SK-N-SH (cell line): ENCODE results near the gene NOD1. TPM values are rescaled to one million over a fixed set of nuclear protein-coding genes. Genes with fewer than 3 reads are reported as not detected.

ENCODE experiments used
- CTCF ChIA-PET: fragments of 300-600, 350-600 bp; formaldehyde crosslinking; extraction: SDS; loops from one replicate; lab custom pipeline; 2021; lab: Yijun Ruan, JAX
- POLR2A ChIA-PET: fragments of 350-600 bp; sonication (Branson Sonifier 250); formaldehyde crosslinking; extraction: SDS; loops from one replicate; lab custom pipeline; 2020; ENCODE audit warnings: antibody characterized with exemption, inconsistent platforms; lab: Yijun Ruan, JAX
- DNase-seq: peaks from one replicate; pipeline ENCODE4 v3.0.0; 2012
- H2AFZ ChIP-seq: fragments of 200-600 bp; sonication (generic); 2 replicates; pipeline ENCODE4 v1.8.1; 2016; ENCODE audit warnings: antibody characterized with exemption, mild to moderate bottlenecking, low read depth
- H3F3A ChIP-seq: fragments of 200-600 bp; sonication (generic); replicated peaks from 2 replicates; pipeline ENCODE3; 2016; ENCODE audit warnings: antibody characterized with exemption, mild to moderate bottlenecking; ENCODE audit not compliant: insufficient read depth
- H3K27ac ChIP-seq, 2 experiments: fragments of 200-500 bp in 1 of 2; fragments of 200-600 bp in 1 of 2; sonication (Bioruptor generic) in 1 of 2; sonication (generic), shearing (Covaris generic) in 1 of 2; 2 replicates each; pipeline versions ENCODE4 v1.5.1 to v1.6.1; 2014 to 2016; ENCODE audit warnings: low read depth in 2 of 2, inconsistent platforms in 1 of 2, low read length in 1 of 2, mild to moderate bottlenecking in 1 of 2, mixed read lengths in 1 of 2
- H3K27me3 ChIP-seq: fragments of 200-600 bp; sonication (generic), shearing (Covaris generic); 2 replicates; pipeline ENCODE4 v1.6.1; 2016; ENCODE audit warnings: mixed run types; ENCODE audit not compliant: insufficient read depth
- H3K36me3 ChIP-seq, 2 experiments: fragments of 200-500 bp in 1 of 2; fragments of 200-600 bp in 1 of 2; sonication (Bioruptor generic) in 1 of 2; sonication (generic) in 1 of 2; replicated peaks in 1 of 2; 2 replicates each; pipeline versions ENCODE3 to v1.5.1; 2014 to 2016; ENCODE audit warnings: low read length in 1 of 2, mild to moderate bottlenecking in 1 of 2; ENCODE audit not compliant: insufficient read depth in 2 of 2, control insufficient read depth in 1 of 2
- H3K4me1 ChIP-seq, 2 experiments: fragments of 200-500 bp in 1 of 2; fragments of 200-600 bp in 1 of 2; sonication (Bioruptor generic) in 1 of 2; sonication (generic), shearing (Covaris generic) in 1 of 2; 2 replicates each; pipeline versions ENCODE4 v1.5.1 to v1.6.1; 2014 to 2016; ENCODE audit warnings: low read depth in 1 of 2, low read length in 1 of 2, mixed run types in 1 of 2; ENCODE audit not compliant: insufficient read depth in 2 of 2, control insufficient read depth in 1 of 2
- H3K4me2 ChIP-seq: fragments of 200-600 bp; sonication (generic), shearing (Covaris generic); 2 replicates; pipeline ENCODE4 v1.6.1; 2017; ENCODE audit warnings: mixed run types
- H3K4me3 ChIP-seq, 2 experiments: fragments of 200-500 bp in 1 of 2; fragments of 200-600 bp in 1 of 2; sonication (Bioruptor generic) in 1 of 2; sonication (generic), shearing (Covaris generic) in 1 of 2; 2 replicates each; pipeline versions ENCODE4 v1.5.1 to v1.8.1; 2014 to 2016; ENCODE audit warnings: low read depth in 2 of 2, inconsistent platforms in 1 of 2, low read length in 1 of 2, mild to moderate bottlenecking in 1 of 2, mixed read lengths in 1 of 2, moderate library complexity in 1 of 2
- H3K79me2 ChIP-seq: fragments of 200-600 bp; sonication (generic); 2 replicates; pipeline ENCODE4 v1.8.1; 2017; ENCODE audit warnings: mild to moderate bottlenecking; ENCODE audit not compliant: insufficient read depth
- H3K9ac ChIP-seq: fragments of 200-600 bp; sonication (generic); 2 replicates; pipeline ENCODE4 v1.6.1; 2017; ENCODE audit warnings: mixed run types
- H3K9me2 ChIP-seq: fragments of 200-600 bp; sonication (generic); 2 replicates; pipeline ENCODE4 v1.6.1; 2017; ENCODE audit warnings: mixed run types
- H3K9me3 ChIP-seq: fragments of 200-600 bp; sonication (generic); 2 replicates; pipeline ENCODE4 v1.6.1; 2017; ENCODE audit warnings: mixed run types, mild to moderate bottlenecking, moderate library complexity
- H4K20me1 ChIP-seq: fragments of 200-600 bp; sonication (generic); 2 replicates; pipeline ENCODE4 v1.6.1; 2017; ENCODE audit warnings: mild to moderate bottlenecking, mixed run types; ENCODE audit not compliant: insufficient read depth
- CTCF ChIP-seq: fragments of 200-600 bp; sonication (generic); IDR thresholded peaks from 2 replicates; pipeline ENCODE4 v1.6.1; 2017; ENCODE audit warnings: antibody characterized with exemption, mild to moderate bottlenecking, moderate library complexity
- ELF1 ChIP-seq: IDR thresholded peaks from 2 replicates; pipeline ENCODE4 v1.4.0; 2012
- NFIC ChIP-seq: IDR thresholded peaks from 2 replicates; pipeline ENCODE4 v1.4.0; 2012; ENCODE audit warnings: borderline replicate concordance
- NRF1 ChIP-seq: IDR thresholded peaks from 2 replicates; pipeline ENCODE4 v1.6.1; 2012; ENCODE audit warnings: low read depth, mild to moderate bottlenecking, low read length
- POLR2AphosphoS5 ChIP-seq: IDR thresholded peaks from 2 replicates; pipeline ENCODE4 v1.6.1; 2012; ENCODE audit warnings: low read depth, low read length
- RFX5 ChIP-seq: IDR thresholded peaks from 2 replicates; pipeline ENCODE4 v1.6.1; 2012; ENCODE audit warnings: mild to moderate bottlenecking, improper control_type of control experiment, low read length
- SIN3A ChIP-seq: IDR thresholded peaks from 2 replicates; pipeline ENCODE4 v1.6.1; 2012; ENCODE audit warnings: low read depth, mild to moderate bottlenecking, low read length, moderate library complexity, borderline replicate concordance
- ZBTB33 ChIP-seq: IDR thresholded peaks from 2 replicates; pipeline ENCODE4 v1.4.0; 2012; ENCODE audit warnings: low read depth, borderline replicate concordance
- WGBS: methylation state at CpG from one replicate; pipeline ENCODE4 v1.1.6; 2017; ENCODE audit warnings: low lambda C conversion rate; 5-methylcytosine and 5-hydroxymethylcytosine counted together
- polyA plus RNA-seq, 3 experiments: library from polyadenylated mRNA; depleted of rRNA; stranded (reverse); fragments of >200 nt; gene quantifications; 2 replicates each; pipeline ENCODE4 v1.2.3, GENCODE V29; 2012
- TF ChIP-seq, protein P1 (sequence below): IDR thresholded peaks from 2 replicates; pipeline ENCODE4; 2012
- TF ChIP-seq, protein P2 (sequence below): IDR thresholded peaks from 2 replicates; pipeline ENCODE4 v1.4.0; 2012; ENCODE audit warnings: low read depth, borderline replicate concordance
- TF ChIP-seq, protein P3 (sequence below): IDR thresholded peaks from 2 replicates; pipeline ENCODE4 v1.4.0; 2012; ENCODE audit warnings: low read depth

NOD1 gene
- polyA plus RNA-seq, 1 of the 3 experiments (the other 2 are of a cell fraction): 5.5 TPM

DNA sequence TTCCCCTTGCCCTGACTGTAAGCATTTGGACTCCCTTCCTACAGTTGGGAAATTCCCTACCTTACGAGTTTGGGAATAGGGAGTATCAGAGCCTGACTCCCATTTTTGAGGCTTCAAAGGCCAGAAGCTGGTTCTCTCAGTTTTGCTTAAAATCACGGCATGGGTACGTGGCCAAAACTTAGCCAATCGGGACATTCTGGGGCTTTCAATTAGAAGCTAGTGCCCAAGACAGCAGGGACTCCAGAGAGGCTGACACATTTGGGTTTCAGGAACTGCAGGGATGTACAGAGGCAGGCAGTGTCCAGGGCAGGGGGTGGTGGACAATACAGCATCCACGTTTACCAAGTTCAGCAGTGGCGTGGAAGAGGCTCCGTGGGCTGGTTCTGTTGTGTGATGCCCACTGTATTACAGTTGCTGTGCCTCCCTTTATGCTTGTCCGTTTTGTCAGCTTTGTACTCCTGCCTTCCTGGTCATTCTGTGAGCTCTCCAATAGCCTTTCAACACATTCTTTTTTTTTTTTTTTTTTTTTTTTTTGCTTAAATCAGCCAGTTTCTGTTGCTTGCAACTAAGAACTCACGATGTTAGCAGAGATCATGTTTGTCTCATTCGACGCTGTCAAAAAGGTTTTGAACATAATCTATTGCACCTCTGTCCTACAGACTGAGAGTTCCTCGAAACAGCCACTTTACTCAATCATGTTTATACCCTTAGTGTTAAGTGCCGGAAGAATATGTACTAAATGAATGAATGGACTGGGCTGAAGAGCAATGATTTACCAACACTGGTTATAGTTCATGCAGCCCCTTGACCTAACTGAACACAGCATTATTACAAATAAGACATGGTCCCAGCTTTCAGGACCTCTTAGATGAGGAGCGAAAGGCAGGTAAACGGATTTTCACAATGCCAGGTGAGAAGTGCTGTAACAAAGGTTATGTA is 25.0 kb upstream of the NOD1 start:
- WGBS: 40% methylated on average over 15 of the region's 15 CpGs
- peak; percentile 33 for DNase-seq
- Histone ChIP-seq H3K27ac (peak overlapping the region in 1 of 2 experiments; percentile 80; a peak in 1 of 4 replicates), H3K9me2 (no peaks in the 10 kb centered on the region), H3K9me3 (no peaks in the 10 kb centered on the region)
- POLR2A ChIA-PET: no interaction called here
- no peak for TF ChIP-seq NFIC
- TF ChIP-seq, protein P1, sequence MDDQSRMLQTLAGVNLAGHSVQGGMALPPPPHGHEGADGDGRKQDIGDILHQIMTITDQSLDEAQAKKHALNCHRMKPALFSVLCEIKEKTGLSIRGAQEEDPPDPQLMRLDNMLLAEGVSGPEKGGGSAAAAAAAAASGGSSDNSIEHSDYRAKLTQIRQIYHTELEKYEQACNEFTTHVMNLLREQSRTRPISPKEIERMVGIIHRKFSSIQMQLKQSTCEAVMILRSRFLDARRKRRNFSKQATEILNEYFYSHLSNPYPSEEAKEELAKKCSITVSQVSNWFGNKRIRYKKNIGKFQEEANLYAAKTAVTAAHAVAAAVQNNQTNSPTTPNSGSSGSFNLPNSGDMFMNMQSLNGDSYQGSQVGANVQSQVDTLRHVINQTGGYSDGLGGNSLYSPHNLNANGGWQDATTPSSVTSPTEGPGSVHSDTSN: no peak
- TF ChIP-seq, all 33 proteins: peak for 0
- H3F3A ChIP-seq: no peaks in the 10 kb centered on the region
- H4K20me1 ChIP-seq: no peaks in the 10 kb centered on the region
- no peaks in the 10 kb centered on the region for H3K27me3 ChIP-seq
- H3K79me2 ChIP-seq: peaks cover 48% of the 10 kb centered on the region
- peak overlapping the region; percentile 76 for H3K9ac ChIP-seq
- peak overlapping the region; percentile 94 to 98 for H3K4me3 ChIP-seq
- H3K36me3 ChIP-seq: peaks cover 8 to 14% of the 10 kb centered on the region in 2 experiments
- peak overlapping the region; percentile 96 for H2AFZ ChIP-seq
- H3K4me1 ChIP-seq: peaks cover 0 to 17% of the 10 kb centered on the region in 2 experiments; a peak in 2 of 4 replicates
- CTCF ChIA-PET: interaction anchor here (1.2 to 2.3 kb wide), 3 partner anchors 26 to 61 kb away, joined by 3 to 11 read pairs (median 3); no protein-coding TSS in a partner anchor
- peak overlapping the region; percentile 96 for H3K4me2 ChIP-seq

GRCh38 chr7:30502470-30503251 is 24.1 kb upstream of the NOD1 start:
- H4K20me1 ChIP-seq: no peaks in the 10 kb centered on the region
- 96% methylated on average over 2 of the region's 2 CpGs for WGBS
- no peaks in the 10 kb centered on the region for H3K9me2 ChIP-seq
- H3K4me1 ChIP-seq: peaks cover 0 to 17% of the 10 kb centered on the region in 2 experiments; a peak in 2 of 4 replicates
- H3K4me3 ChIP-seq: no peak overlapping the region
- H3K9me3 ChIP-seq: no peaks in the 10 kb centered on the region
- CTCF ChIA-PET: interaction anchor here (0.9 to 2.3 kb wide), 4 partner anchors 25 to 237 kb away, joined by 3 to 11 read pairs (median 3); no protein-coding TSS in a partner anchor
- H3K27me3 ChIP-seq: no peaks in the 10 kb centered on the region
- H3K4me2 ChIP-seq: peak overlapping the region; percentile 96
- H3K79me2 ChIP-seq: peaks cover 48% of the 10 kb centered on the region
- no peak overlapping the region for H3K27ac ChIP-seq
- peaks cover 12 to 15% of the 10 kb centered on the region in 2 experiments for H3K36me3 ChIP-seq
- no peak for DNase-seq
- TF ChIP-seq RFX5 (no peak), POLR2AphosphoS5 (no peak), ELF1 (no peak)
- TF ChIP-seq, all 33 proteins: peak for 0
- POLR2A ChIA-PET: no interaction called here
- Histone ChIP-seq H3K9ac (no peak overlapping the region), H2AFZ (no peak overlapping the region), H3F3A (no peaks in the 10 kb centered on the region)

- H3K9me2 ChIP-seq: no peaks in the 10 kb centered on the region
- H3K27me3 ChIP-seq: no peaks in the 10 kb centered on the region
- no peak overlapping the region for H3K27ac ChIP-seq
- no peak overlapping the region for H2AFZ ChIP-seq
- ChIA-PET POLR2A (no interaction called here), CTCF (interaction anchor here (1.3 to 3.8 kb wide), 2 partner anchors 216 to 225 kb away, joined by 3 to 14 read pairs; no protein-coding TSS in a partner anchor)
- H3F3A ChIP-seq: no peaks in the 10 kb centered on the region
- peaks cover 24 to 28% of the 10 kb centered on the region in 2 experiments for H3K36me3 ChIP-seq
- no peak overlapping the region for H3K9ac ChIP-seq
- peaks cover 0 to 17% of the 10 kb centered on the region in 2 experiments; a peak in 2 of 4 replicates for H3K4me1 ChIP-seq
- 98% methylated on average over 5 of the region's 5 CpGs for WGBS
- no peaks in the 10 kb centered on the region for H4K20me1 ChIP-seq
- no peaks in the 10 kb centered on the region for H3K9me3 ChIP-seq
- H3K4me2 ChIP-seq: no peak overlapping the region
- H3K4me3 ChIP-seq: no peak overlapping the region
- H3K79me2 ChIP-seq: peaks cover 48% of the 10 kb centered on the region
- DNase-seq: no peak
- no peak for TF ChIP-seq NRF1
- no peak for TF ChIP-seq CTCF
- no peak for TF ChIP-seq SIN3A
- TF ChIP-seq ZBTB33: no peak
- TF ChIP-seq, protein P2, sequence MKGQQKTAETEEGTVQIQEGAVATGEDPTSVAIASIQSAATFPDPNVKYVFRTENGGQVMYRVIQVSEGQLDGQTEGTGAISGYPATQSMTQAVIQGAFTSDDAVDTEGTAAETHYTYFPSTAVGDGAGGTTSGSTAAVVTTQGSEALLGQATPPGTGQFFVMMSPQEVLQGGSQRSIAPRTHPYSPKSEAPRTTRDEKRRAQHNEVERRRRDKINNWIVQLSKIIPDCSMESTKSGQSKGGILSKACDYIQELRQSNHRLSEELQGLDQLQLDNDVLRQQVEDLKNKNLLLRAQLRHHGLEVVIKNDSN: no peak
- TF ChIP-seq, protein P3, sequence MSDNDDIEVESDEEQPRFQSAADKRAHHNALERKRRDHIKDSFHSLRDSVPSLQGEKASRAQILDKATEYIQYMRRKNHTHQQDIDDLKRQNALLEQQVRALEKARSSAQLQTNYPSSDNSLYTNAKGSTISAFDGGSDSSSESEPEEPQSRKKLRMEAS: no peak
Observed at GRCh38 chr7:30501264-30501663, 22.7 kb upstream of the NOD1 start.
